GM10266 (cell line): ENCODE measurements around the gene NUDT1.

Experiments
- DNase-seq: peaks from one replicate; pipeline ENCODE4 v3.0.0; 2012; ENCODE audit errors: extremely low spot score
- CTCF ChIP-seq: IDR thresholded peaks from 2 replicates; pipeline ENCODE4 v1.5.1; 2012; ENCODE audit warnings: mild to moderate bottlenecking, low read depth; ENCODE audit not compliant: control insufficient read depth, insufficient read depth; ENCODE audit errors: missing control alignments

The NUDT1 gene

GRCh38 chr7:2276107-2276506 is 34.1 kb downstream of the NUDT1 start:
- TF ChIP-seq CTCF = no peak
- no peak for DNase-seq

- DNase-seq = no peak
These were observed 36.0 kb downstream of the NUDT1 start for GRCh38 chr7:2278026-2278425.

GRCh38 chr7:2279896-2280295 is 37.9 kb downstream of the NUDT1 start:
- no peak for TF ChIP-seq CTCF
- DNase-seq = no peak

More at GRCh38 chr7:2278026-2278425, 36.0 kb downstream of the NUDT1 start:
- TF ChIP-seq CTCF = no peak

GRCh38 chr7:2280424-2280823 is 38.4 kb downstream of the NUDT1 start:
- TF ChIP-seq CTCF = no peak
- DNase-seq = no peak

GRCh38 chr7:2281541-2281940 is 39.5 kb downstream of the NUDT1 start:
- TF ChIP-seq CTCF = no peak
- no peak for DNase-seq

- TF ChIP-seq CTCF = no peak
- DNase-seq = no peak
These were observed 40.2 kb downstream of the NUDT1 start for GRCh38 chr7:2282185-2282751.

- no peak for DNase-seq
- no peak for TF ChIP-seq CTCF
These were observed 41.0 kb downstream of the NUDT1 start for GRCh38 chr7:2283074-2283473.
